T follicular helper cell (primary cell): ENCODE results near the gene ITGA4.
"Not testable (repeated sequence)": the region's sequence is repeated elsewhere in the genome, so short reads cannot be mapped to it uniquely, and the experiment has no call there.

Source experiments
- DNase-seq: peaks from one replicate; pipeline ENCODE4 v3.0.0-alpha.2; 2020; ENCODE audit warnings: low read depth
- total RNA-seq, 2 experiments: gene quantifications; one replicate each; lab custom pipeline; 2026; lab: John Stamatoyannopoulos, UW

Gene ITGA4
- total RNA-seq: 248 to 1,478 reads per million in 2 experiments

GRCh38 chr2:181457121-181457740, at the start of gene ITGA4:
Gene ITGA4 (plus strand): TSS chr2:181457386. CDS start chr2:181457655, 269 bp downstream.
- peak; percentile 79 for DNase-seq

DNA sequence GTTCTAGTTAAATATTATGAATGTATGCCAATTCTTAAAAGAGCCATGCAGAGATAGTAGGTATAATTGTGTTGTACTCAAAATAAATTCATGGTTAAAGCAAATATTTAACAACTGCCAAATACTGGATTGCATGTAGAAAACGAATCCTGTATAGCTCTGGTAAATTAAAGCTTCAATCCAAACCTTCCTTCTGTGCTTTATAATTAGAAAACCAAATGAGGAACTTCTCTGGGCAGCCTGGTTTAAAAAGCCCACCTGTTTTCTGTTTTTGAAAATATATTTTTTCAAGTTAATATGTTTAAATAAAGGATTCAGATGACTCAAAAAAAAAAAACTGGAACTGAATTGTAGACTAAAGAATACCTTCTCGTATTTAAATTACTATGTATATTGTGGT, 48.3 kb upstream of the ITGA4 start:
- DNase-seq: no peak

DNA sequence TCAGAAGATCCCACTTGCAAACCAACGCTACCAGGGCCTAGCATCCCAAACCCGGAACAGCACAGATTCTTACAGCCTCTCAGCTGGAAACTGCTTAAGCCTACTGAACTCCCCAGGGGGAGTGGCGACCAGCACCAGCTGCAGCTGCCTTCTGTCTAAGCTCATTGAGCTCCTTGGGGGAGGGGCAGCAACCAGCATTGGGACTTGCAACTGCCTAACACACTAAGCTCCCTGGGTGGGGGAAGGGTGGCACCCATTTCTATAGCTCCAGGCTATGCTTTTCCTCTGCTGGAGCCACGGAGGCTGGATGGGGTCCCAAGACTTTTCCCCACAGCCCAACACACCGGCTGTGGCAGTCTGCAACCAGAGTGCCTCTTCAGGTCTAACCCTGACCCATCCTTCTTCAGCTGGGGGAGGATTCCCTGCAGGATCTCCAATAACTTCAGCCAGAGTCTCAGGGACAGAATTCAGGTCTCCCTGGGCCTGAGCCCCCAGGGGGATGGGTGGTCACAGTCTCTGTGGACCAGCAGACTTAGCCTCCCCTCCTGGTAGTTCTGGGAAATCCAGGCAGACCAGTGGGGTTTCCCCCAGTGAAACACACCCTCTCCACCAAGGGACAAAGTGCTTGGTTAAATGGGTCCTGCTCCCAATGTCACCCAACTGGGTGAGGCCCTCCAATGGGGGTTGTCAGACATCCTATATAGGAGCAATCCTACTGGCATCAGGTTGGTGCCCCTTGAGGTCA, 45.9 kb upstream of the ITGA4 start:
- DNase-seq: no peak

DNA sequence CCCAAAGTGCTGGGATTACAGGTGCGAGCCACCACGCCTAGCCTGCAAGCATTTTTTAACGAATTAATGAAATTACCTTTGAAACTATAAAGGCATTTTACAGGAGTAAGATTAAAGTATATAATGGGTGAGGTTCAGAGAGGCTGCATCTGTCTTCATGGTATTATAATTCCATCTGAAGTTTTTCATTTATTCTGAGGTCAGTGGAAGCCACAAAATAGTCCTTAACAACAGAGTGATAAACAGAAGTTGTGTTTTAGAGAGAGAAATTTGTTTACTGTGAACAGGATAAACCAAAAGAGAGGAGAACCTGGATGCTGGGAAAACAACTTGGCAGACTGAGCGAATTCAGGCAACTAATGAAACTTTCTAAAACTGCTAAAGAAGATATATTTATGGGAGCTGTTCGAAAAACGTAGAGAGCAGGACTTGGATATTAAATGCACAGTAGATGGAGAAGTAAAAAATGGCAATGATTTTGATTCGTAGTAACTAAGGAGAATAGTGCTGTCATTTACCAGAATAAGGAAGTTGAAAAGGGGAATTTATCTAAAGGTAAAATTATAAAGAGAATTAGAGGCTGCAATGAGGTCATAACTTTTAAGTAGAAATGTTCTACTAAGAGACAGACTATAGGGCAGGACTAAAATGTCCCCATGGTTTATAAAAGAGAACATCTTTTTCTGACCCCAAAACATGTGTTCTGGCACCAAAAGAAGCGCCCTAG, 37.9 kb upstream of the ITGA4 start:
- DNase-seq: no peak

- DNase-seq: no peak
These were observed 36.7 kb upstream of the ITGA4 start for GRCh38 chr2:181420259-181421130.

- no peak for DNase-seq
These were observed 36.1 kb upstream of the ITGA4 start for GRCh38 chr2:181421131-181421458.

GRCh38 chr2:181421464-181421863, 35.7 kb upstream of the ITGA4 start:
- DNase-seq: no peak

- DNase-seq: no peak
These were observed 30.5 kb upstream of the ITGA4 start for GRCh38 chr2:181426672-181427071.

GRCh38 chr2:181430406-181431118, 26.6 kb upstream of the ITGA4 start:
- DNase-seq: no peak

- no peak for DNase-seq
These were observed 25.5 kb upstream of the ITGA4 start for GRCh38 chr2:181431674-181432073.

DNA sequence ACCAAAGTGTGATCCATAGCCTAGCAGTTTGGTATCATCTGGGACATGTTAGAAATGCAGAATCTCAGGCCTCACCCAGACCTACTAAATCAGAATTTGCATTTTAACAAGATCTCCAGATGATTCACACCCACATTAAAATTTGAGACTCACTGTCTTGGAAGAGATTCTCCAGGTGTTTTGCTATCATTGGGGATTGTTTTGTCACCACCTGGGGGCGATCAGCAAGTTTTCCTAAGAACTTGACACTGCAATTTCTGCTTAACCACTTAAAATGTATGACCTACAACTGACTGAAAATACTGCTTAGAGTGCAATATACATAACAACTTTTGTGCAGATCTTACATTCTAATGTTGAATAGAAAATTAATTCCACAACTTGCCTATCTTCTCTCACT, 18.9 kb upstream of the ITGA4 start:
- DNase-seq: no peak

DNA sequence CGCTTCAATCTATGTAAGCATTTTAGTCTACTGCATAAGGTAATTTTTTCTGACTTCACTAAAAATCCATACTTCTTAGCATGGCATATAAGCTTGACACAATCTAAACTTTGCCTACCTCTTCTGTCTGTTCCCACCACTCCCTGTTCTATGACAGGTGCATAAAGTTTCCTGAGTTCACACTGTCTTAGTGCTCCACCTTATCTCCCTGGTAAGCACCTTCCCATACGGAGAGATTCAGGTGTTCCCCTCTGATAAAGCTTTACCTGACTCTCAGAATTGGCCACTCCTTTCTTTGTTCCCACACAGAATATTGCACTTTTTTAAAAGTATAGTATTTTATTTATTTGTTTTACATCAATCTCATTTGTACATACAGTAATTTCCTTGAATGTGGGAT, 16.8 kb upstream of the ITGA4 start:
- no peak for DNase-seq

GRCh38 chr2:181440919-181441318, 16.3 kb upstream of the ITGA4 start:
- DNase-seq: no peak

GRCh38 chr2:181441670-181442069, 15.5 kb upstream of the ITGA4 start:
- DNase-seq: no peak

- no peak for DNase-seq
These were observed 12.5 kb upstream of the ITGA4 start for GRCh38 chr2:181444654-181445053.

- DNase-seq: no peak
These were observed 10.2 kb upstream of the ITGA4 start for GRCh38 chr2:181446985-181447384.

- not testable (repeated sequence) for DNase-seq
These were observed 7.9 kb upstream of the ITGA4 start for GRCh38 chr2:181449278-181449677.

DNA sequence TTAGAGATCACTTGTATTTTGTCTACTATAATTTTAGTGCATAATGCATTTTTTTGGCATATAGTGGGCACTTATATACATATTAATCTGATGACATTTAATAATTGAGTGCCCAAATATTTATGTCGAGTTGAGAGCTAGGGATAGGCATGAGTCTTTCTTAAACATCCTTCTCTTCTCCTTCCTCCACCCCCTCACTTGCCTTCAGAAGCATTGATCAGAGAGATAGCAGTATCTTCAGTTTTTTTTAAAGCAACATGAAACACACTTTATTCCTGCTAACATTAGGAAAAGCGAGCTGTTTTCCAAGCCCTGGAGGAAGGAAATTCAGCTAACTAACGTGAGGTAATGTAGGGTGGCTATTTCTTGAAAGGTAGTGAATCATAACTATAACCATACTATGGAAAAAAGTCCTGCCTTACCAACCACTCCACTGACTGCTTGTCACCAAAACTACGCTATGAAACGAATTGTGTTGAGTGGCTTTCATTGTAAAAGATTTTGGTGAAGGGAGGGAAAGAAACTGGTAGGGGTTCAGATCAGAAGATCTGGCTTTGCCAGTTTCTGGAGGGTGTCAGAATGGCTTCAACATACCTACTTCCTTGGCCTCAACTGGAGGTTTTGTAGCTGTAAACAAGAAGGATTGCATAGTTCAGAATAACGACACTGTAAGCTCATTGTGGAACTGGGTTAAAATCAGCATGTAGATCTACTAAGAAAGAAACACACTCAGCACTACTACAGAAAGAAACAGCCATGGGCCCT, 2.3 kb upstream of the ITGA4 start:
- DNase-seq: no peak

GRCh38 chr2:181456660-181457120, 496 bp upstream of the ITGA4 start:
- peak; percentile 57 for DNase-seq

DNA sequence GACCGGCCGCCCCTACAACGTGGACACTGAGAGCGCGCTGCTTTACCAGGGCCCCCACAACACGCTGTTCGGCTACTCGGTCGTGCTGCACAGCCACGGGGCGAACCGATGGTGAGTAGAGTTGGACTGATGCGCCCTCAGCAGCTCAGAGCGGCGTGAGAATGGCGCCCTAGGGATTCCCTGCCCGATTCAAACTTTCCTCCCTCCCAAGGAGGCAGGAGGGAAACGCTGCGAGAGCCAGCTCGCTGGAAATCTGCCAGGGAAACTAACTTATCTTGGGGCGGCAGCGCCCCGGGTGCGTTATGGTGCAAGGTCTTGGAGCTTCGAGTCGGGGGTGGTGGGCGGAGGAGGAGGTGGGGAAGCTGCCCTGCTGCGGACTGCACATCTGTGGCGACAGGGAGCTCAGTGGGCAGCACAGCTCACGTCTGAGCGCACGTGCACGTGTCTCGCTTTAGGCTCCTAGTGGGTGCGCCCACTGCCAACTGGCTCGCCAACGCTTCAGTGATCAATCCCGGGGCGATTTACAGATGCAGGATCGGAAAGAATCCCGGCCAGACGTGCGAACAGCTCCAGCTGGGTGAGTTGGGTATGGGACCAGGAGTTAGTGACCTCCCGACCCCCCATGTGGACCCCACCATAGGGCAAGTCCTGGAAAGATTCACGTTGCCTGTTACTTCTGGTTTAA, 697 bp downstream of the ITGA4 start:
- no peak for DNase-seq
